CD4-positive, CD25-positive, alpha-beta regulatory T cell (primary cell): ENCODE data around the gene EDNRA. TPM values are rescaled to one million over a fixed set of nuclear protein-coding genes. Genes with fewer than 3 reads are reported as not detected.

Experiments
- ATAC-seq, 2 donors: fragments of 150-1000 bp; cut with Tn5 transposase; one replicate each; pipeline ENCODE4 v1.10.0; 2021; ENCODE audit warnings: low read depth in 2 of 2, moderate number of reproducible peaks in 2 of 2, moderate library complexity in 1 of 2
- DNase-seq, 3 donors: peaks; one replicate each; pipeline versions ENCODE4 v3.0.0 to v3.0.0-alpha.2; 2012 to 2022; ENCODE audit warnings: mixed read lengths in 1 of 3
- H3K27ac ChIP-seq: one replicate; pipeline ENCODE4 v1.7.0; 2013; ENCODE audit warnings: mild to moderate bottlenecking, low read length; ENCODE audit not compliant: insufficient read depth, poor library complexity, severe bottlenecking
- H3K27me3 ChIP-seq: one replicate; pipeline ENCODE4 v1.7.0; 2013; ENCODE audit warnings: low read length; ENCODE audit not compliant: control insufficient read depth, insufficient read depth
- H3K36me3 ChIP-seq: one replicate; pipeline ENCODE4 v1.7.0; 2013; ENCODE audit warnings: mild to moderate bottlenecking, low read length, moderate library complexity; ENCODE audit not compliant: control insufficient read depth, insufficient read depth
- H3K4me1 ChIP-seq: 2 replicates; pipeline ENCODE4 v1.7.0; 2013; ENCODE audit warnings: mild to moderate bottlenecking, low read length; ENCODE audit not compliant: insufficient read depth, control insufficient read depth, poor library complexity, severe bottlenecking
- H3K4me3 ChIP-seq: one replicate; pipeline ENCODE4 v1.7.0; 2013; ENCODE audit warnings: low read depth, mild to moderate bottlenecking, low read length, moderate library complexity
- H3K9me3 ChIP-seq, 2 experiments: 1 replicate in 1 of 2; 2 replicates in 1 of 2; pipeline ENCODE4 v1.7.0; 2013; ENCODE audit warnings: low read length in 2 of 2, mild to moderate bottlenecking in 1 of 2, moderate library complexity in 1 of 2; ENCODE audit not compliant: control insufficient read depth in 2 of 2
- H3K27ac Mint-ChIP-seq, 3 donors: one replicate each; pipeline ENCODE4 v1.8.0; 2020 to 2022; ENCODE audit warnings: mild to moderate bottlenecking in 3 of 3, mixed read lengths in 3 of 3, moderate library complexity in 2 of 3
- H3K27me3 Mint-ChIP-seq: one replicate; pipeline ENCODE4 v1.8.0; 2022; ENCODE audit warnings: mild to moderate bottlenecking, mixed read lengths
- H3K36me3 Mint-ChIP-seq: one replicate; pipeline ENCODE4 v1.8.0; 2020; ENCODE audit warnings: mixed read lengths
- H3K4me1 Mint-ChIP-seq, 4 donors: one replicate each; pipeline ENCODE4 v1.8.0; 2020 to 2022; ENCODE audit warnings: mixed read lengths in 4 of 4, mild to moderate bottlenecking in 1 of 4
- H3K4me3 Mint-ChIP-seq, 4 donors: one replicate each; pipeline ENCODE4 v1.8.0; 2020 to 2022; ENCODE audit warnings: mild to moderate bottlenecking in 4 of 4, mixed read lengths in 4 of 4, moderate library complexity in 3 of 4
- H3K9me3 Mint-ChIP-seq, 7 donors: one replicate each; pipeline ENCODE4 v1.8.0; 2020 to 2022; ENCODE audit warnings: mixed read lengths in 7 of 7, mild to moderate bottlenecking in 3 of 7, moderate library complexity in 2 of 7
- polyA plus RNA-seq, 4 donors: library from polyadenylated mRNA; unstranded; fragments of 300-500 nt; fragmentation: Illumina TruSeq; gene quantifications; one replicate each; pipeline ENCODE4 v1.2.3, GENCODE V29; 2021
- total RNA-seq: library from RNA; stranded (reverse); gene quantifications from one replicate; pipeline ENCODE4 v1.2.3, GENCODE V29; 2022

EDNRA gene
- total and polyA plus RNA-seq, 5 donors from 2014 or later, result not detected

- no peak overlapping the region for H3K27ac Mint-ChIP-seq
- no peaks in the 10 kb centered on the region for H3K36me3 Mint-ChIP-seq
- H3K27me3 ChIP-seq, result peaks cover 4% of the 10 kb centered on the region
- DNase-seq (no peak), ATAC-seq (no peak)
- H3K4me1 Mint-ChIP-seq, result no peaks in the 10 kb centered on the region
- no peaks in the 10 kb centered on the region for H3K36me3 ChIP-seq
- no peaks in the 10 kb centered on the region for H3K9me3 Mint-ChIP-seq
- no peak overlapping the region for H3K4me3 ChIP-seq
- H3K4me1 ChIP-seq, result no peaks in the 10 kb centered on the region
- H3K4me3 Mint-ChIP-seq, result no peak overlapping the region
- H3K27ac ChIP-seq, result no peak overlapping the region
- no peaks in the 10 kb centered on the region for H3K9me3 ChIP-seq
- peaks cover 18% of the 10 kb centered on the region for H3K27me3 Mint-ChIP-seq
Observed at GRCh38 chr4:147516133-147516532, 35.2 kb downstream of the EDNRA start.

- no peak for ATAC-seq
- DNase-seq, result no peak
- H3K4me1 Mint-ChIP-seq, result no peaks in the 10 kb centered on the region
- no peaks in the 10 kb centered on the region for H3K36me3 Mint-ChIP-seq
- H3K9me3 Mint-ChIP-seq, result no peaks in the 10 kb centered on the region
- Histone ChIP-seq H3K27ac (no peak overlapping the region), H3K36me3 (no peaks in the 10 kb centered on the region), H3K9me3 (no peaks in the 10 kb centered on the region), H3K27me3 (peaks cover 4% of the 10 kb centered on the region), H3K4me1 (no peaks in the 10 kb centered on the region), H3K4me3 (no peak overlapping the region)
- peaks cover 11% of the 10 kb centered on the region for H3K27me3 Mint-ChIP-seq
- H3K4me3 Mint-ChIP-seq, result no peak overlapping the region
- H3K27ac Mint-ChIP-seq, result no peak overlapping the region
Observed at GRCh38 chr4:147518086-147518485, 37.2 kb downstream of the EDNRA start.

- Histone ChIP-seq H3K4me3 (no peak overlapping the region), H3K27me3 (peaks cover 4% of the 10 kb centered on the region), H3K4me1 (no peaks in the 10 kb centered on the region), H3K27ac (no peak overlapping the region), H3K9me3 (no peaks in the 10 kb centered on the region), H3K36me3 (no peaks in the 10 kb centered on the region)
- no peaks in the 10 kb centered on the region for H3K4me1 Mint-ChIP-seq
- peaks cover 11% of the 10 kb centered on the region for H3K27me3 Mint-ChIP-seq
- H3K9me3 Mint-ChIP-seq, result no peaks in the 10 kb centered on the region
- H3K4me3 Mint-ChIP-seq, result no peak overlapping the region
- ATAC-seq, result peak; percentile 45 to 46
- DNase-seq, result peak; percentile 9 to 66 (median 33)
- no peak overlapping the region for H3K27ac Mint-ChIP-seq
- H3K36me3 Mint-ChIP-seq, result no peaks in the 10 kb centered on the region
Observed at GRCh38 chr4:147518846-147519767, 38.2 kb downstream of the EDNRA start.

DNA sequence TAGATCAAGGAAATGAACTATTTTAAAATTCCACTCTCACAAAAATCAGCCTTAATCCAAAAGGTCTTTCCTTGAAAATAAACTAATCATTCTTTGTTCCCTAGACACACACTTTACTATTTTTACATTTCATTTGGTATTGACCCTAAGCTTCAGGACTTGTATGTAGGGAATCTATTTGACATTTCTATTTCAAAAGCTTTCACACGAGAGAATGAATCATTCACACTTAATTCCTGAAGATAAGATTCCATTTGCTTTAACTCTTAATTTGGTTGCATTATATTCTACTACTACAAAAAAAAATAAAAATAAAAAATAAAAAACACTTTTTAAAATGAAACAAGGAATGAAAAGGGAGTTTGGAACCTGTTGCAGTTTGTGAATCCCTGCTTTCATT is 43.7 kb downstream of the EDNRA start:
- H3K9me3 ChIP-seq, result no peaks in the 10 kb centered on the region
- Mint-ChIP-seq H3K4me1 (no peaks in the 10 kb centered on the region), H3K9me3 (peaks cover 0 to 2% (median 0%) of the 10 kb centered on the region in 7 donors), H3K27ac (no peak overlapping the region), H3K27me3 (peaks cover 9% of the 10 kb centered on the region), H3K36me3 (no peaks in the 10 kb centered on the region), H3K4me3 (no peak overlapping the region)
- ATAC-seq (no peak), DNase-seq (no peak)
- H3K36me3 ChIP-seq, result no peaks in the 10 kb centered on the region
- no peak overlapping the region for H3K4me3 ChIP-seq
- no peak overlapping the region for H3K27ac ChIP-seq
- H3K27me3 ChIP-seq, result peaks cover 6% of the 10 kb centered on the region
- no peaks in the 10 kb centered on the region for H3K4me1 ChIP-seq

GRCh38 chr4:147525494-147526271 is 44.8 kb downstream of the EDNRA start:
- H3K36me3 ChIP-seq, result no peaks in the 10 kb centered on the region
- no peak overlapping the region for H3K4me3 ChIP-seq
- no peaks in the 10 kb centered on the region for H3K4me1 Mint-ChIP-seq
- peaks cover 0 to 2% (median 0%) of the 10 kb centered on the region in 7 donors for H3K9me3 Mint-ChIP-seq
- DNase-seq, result no peak
- no peaks in the 10 kb centered on the region for H3K4me1 ChIP-seq
- no peak overlapping the region for H3K27ac Mint-ChIP-seq
- H3K27me3 ChIP-seq, result peaks cover 3% of the 10 kb centered on the region
- no peaks in the 10 kb centered on the region for H3K36me3 Mint-ChIP-seq
- H3K4me3 Mint-ChIP-seq, result no peak overlapping the region
- ATAC-seq, result no peak
- no peak overlapping the region for H3K27ac ChIP-seq
- peaks cover 12% of the 10 kb centered on the region for H3K27me3 Mint-ChIP-seq
- H3K9me3 ChIP-seq, result no peaks in the 10 kb centered on the region

DNA sequence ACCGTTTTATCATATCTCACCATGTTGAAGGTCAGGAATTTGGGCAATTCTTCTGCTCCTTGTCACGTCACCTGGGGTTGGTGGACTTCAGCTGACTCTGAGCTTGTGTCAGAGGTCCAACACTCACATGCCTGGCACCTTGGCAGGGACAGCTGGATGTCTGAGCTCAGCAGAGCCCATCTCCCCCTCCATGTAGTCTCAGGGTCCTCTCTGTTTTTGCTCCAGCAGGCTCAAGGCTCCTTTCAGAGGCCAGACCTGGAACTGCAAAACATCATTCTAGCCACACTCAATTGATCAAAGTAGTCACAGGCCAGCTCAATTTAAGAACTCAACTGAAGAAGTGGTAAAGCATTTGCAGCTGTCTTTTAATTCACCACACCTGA is 45.4 kb downstream of the EDNRA start:
- no peak overlapping the region for H3K4me3 Mint-ChIP-seq
- Histone ChIP-seq H3K4me3 (no peak overlapping the region), H3K27me3 (peaks cover 3% of the 10 kb centered on the region), H3K4me1 (no peaks in the 10 kb centered on the region), H3K9me3 (no peaks in the 10 kb centered on the region), H3K27ac (no peak overlapping the region), H3K36me3 (no peaks in the 10 kb centered on the region)
- no peak overlapping the region for H3K27ac Mint-ChIP-seq
- ATAC-seq, result no peak
- no peaks in the 10 kb centered on the region for H3K36me3 Mint-ChIP-seq
- H3K4me1 Mint-ChIP-seq, result no peaks in the 10 kb centered on the region
- H3K27me3 Mint-ChIP-seq, result peaks cover 12% of the 10 kb centered on the region
- peaks cover 0 to 2% (median 0%) of the 10 kb centered on the region in 7 donors for H3K9me3 Mint-ChIP-seq
- DNase-seq, result no peak

- peaks cover 2% of the 10 kb centered on the region for H3K27me3 ChIP-seq
- no peak for DNase-seq
- H3K4me3 Mint-ChIP-seq, result no peak overlapping the region
- peaks cover 0 to 2% (median 0%) of the 10 kb centered on the region in 7 donors for H3K9me3 Mint-ChIP-seq
- no peaks in the 10 kb centered on the region for H3K4me1 Mint-ChIP-seq
- H3K27ac Mint-ChIP-seq, result no peak overlapping the region
- H3K4me3 ChIP-seq, result no peak overlapping the region
- H3K36me3 ChIP-seq, result no peaks in the 10 kb centered on the region
- ATAC-seq, result no peak
- no peaks in the 10 kb centered on the region for H3K9me3 ChIP-seq
- no peaks in the 10 kb centered on the region for H3K4me1 ChIP-seq
- peaks cover 12% of the 10 kb centered on the region for H3K27me3 Mint-ChIP-seq
- no peak overlapping the region for H3K27ac ChIP-seq
- no peaks in the 10 kb centered on the region for H3K36me3 Mint-ChIP-seq
Observed at GRCh38 chr4:147528054-147528453, 47.2 kb downstream of the EDNRA start.
